ENCODE measurements around the gene CHST3.

DNA sequence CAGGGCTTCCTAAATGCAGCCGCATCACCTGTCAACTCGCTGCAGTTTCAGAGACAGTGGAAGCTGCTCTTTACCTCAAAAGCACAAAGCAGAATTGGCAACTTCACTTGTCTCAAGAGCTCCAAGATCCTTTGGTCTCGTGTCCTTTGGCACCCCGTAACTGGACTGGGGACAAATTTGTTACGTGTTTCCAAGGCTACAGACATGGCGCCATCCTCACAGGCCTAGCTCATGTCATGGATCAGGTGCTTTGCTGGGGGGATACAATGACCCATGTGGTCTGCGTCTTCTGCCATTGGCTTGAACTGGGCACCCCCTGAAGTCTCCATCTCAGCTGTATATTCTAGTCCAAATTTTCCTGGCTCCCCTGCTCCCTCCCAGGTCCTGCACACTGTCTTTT lies 48.6 kb downstream of the CHST3 start:
- TF ChIP-seq ZNF274 (IDR thresholded peaks at IDR 0.05; ENCODE audit: low read depth, low read length) = no peak
- no peak for TF ChIP-seq YY1 (IDR thresholded peaks at IDR 0.05; ENCODE audit: insufficient read depth, insufficient read length)
